OCI-LY1 (cell line): Measurements from ENCODE around the gene RBM46.

ENCODE experiments used
- H2AFZ ChIP-seq: fragments of 200-600 bp; sonication (generic), shearing (Covaris generic); 2 replicates; pipeline ENCODE4 v1.6.0; 2014; ENCODE audit warnings: antibody characterized with exemption, mild to moderate bottlenecking, low read length
- H3F3A ChIP-seq: fragments of 200-600 bp; sonication (generic), shearing (Covaris generic); 2 replicates; pipeline ENCODE4 v1.6.0; 2014; ENCODE audit warnings: mild to moderate bottlenecking, antibody characterized with exemption, low read length, moderate library complexity; ENCODE audit not compliant: insufficient read depth
- H3K27ac ChIP-seq: fragments of 200-600 bp; sonication (generic); 2 replicates; pipeline ENCODE4 v1.5.1; 2014; ENCODE audit warnings: low read length, mixed run types, mild to moderate bottlenecking, low read depth; ENCODE audit not compliant: poor library complexity, severe bottlenecking
- H3K27me3 ChIP-seq: fragments of 200-600 bp; sonication (generic); 2 replicates; pipeline ENCODE4 v1.6.0; 2014; ENCODE audit warnings: antibody characterized with exemption, mild to moderate bottlenecking, low read length, moderate library complexity; ENCODE audit not compliant: insufficient read depth
- H3K36me3 ChIP-seq: fragments of 200-600 bp; sonication (generic); 2 replicates; pipeline ENCODE4 v1.6.1; 2014; ENCODE audit warnings: mild to moderate bottlenecking, antibody characterized with exemption, low read length, moderate library complexity, mixed read lengths; ENCODE audit not compliant: insufficient read depth
- H3K4me1 ChIP-seq: fragments of 200-600 bp; sonication (generic); 2 replicates; pipeline ENCODE4 v1.5.1; 2014; ENCODE audit warnings: mild to moderate bottlenecking, low read length, moderate library complexity; ENCODE audit not compliant: insufficient read depth, severe bottlenecking
- H3K4me2 ChIP-seq: fragments of 200-600 bp; sonication (generic), shearing (Covaris generic); 2 replicates; pipeline ENCODE4 v1.6.1; 2014; ENCODE audit warnings: low read length
- H3K4me3 ChIP-seq: fragments of 200-600 bp; sonication (generic); 2 replicates; pipeline ENCODE4 v1.5.1; 2014; ENCODE audit warnings: low read length, low read depth, mild to moderate bottlenecking, mixed read lengths; ENCODE audit not compliant: poor library complexity, severe bottlenecking
- H3K79me2 ChIP-seq: fragments of 200-600 bp; shearing (Covaris generic); 2 replicates; pipeline ENCODE4 v1.6.1; 2016; ENCODE audit warnings: mixed run types, low read length, mixed read lengths; ENCODE audit not compliant: insufficient read depth
- H3K9ac ChIP-seq: fragments of 200-600 bp; sonication (generic), shearing (Covaris generic); 2 replicates; pipeline ENCODE4 v1.6.1; 2014; ENCODE audit warnings: mild to moderate bottlenecking, low read length, mixed read lengths
- H3K9me2 ChIP-seq: fragments of 200-600 bp; sonication (generic), shearing (Covaris generic); 2 replicates; pipeline ENCODE4 v1.6.1; 2014; ENCODE audit warnings: low read depth, mild to moderate bottlenecking, low read length, mixed read lengths
- H3K9me3 ChIP-seq: fragments of 200-600 bp; shearing (Covaris generic); 2 replicates; pipeline ENCODE4 v1.6.1; 2014; ENCODE audit warnings: low read length, mixed read lengths
- H4K20me1 ChIP-seq: fragments of 200-600 bp; sonication (generic), shearing (Covaris generic); 2 replicates; pipeline ENCODE4 v1.6.0; 2016; ENCODE audit warnings: mild to moderate bottlenecking, low read length; ENCODE audit not compliant: insufficient read depth
- CTCF ChIP-seq: fragments of 200-600 bp; sonication (generic), shearing (Covaris generic); IDR thresholded peaks from 2 replicates; pipeline ENCODE4 v1.5.1; 2017; ENCODE audit warnings: mild to moderate bottlenecking, antibody characterized with exemption, low read length, moderate library complexity, mixed read lengths
- EZH2 ChIP-seq: fragments of 200-600 bp; sonication (generic), shearing (Covaris generic); IDR thresholded peaks from 2 replicates; pipeline ENCODE4 v1.8.0; 2017; ENCODE audit warnings: borderline replicate concordance, mixed run types, mild to moderate bottlenecking, antibody characterized with exemption, low read length, moderate library complexity, mixed read lengths

Gene RBM46

GRCh38 chr4:154781983-154782293 is 866 bp downstream of the RBM46 start:
- H3K79me2 ChIP-seq, result no peaks in the 10 kb centered on the region
- H4K20me1 ChIP-seq, result no peaks in the 10 kb centered on the region
- no peak overlapping the region for H3K9ac ChIP-seq
- H3K4me1 ChIP-seq, result no peaks in the 10 kb centered on the region
- H3K4me3 ChIP-seq, result no peak overlapping the region
- TF ChIP-seq EZH2 (no peak), CTCF (no peak)
- H2AFZ ChIP-seq, result no peak overlapping the region
- no peaks in the 10 kb centered on the region for H3F3A ChIP-seq
- no peaks in the 10 kb centered on the region for H3K27me3 ChIP-seq
- no peak overlapping the region for H3K27ac ChIP-seq
- no peaks in the 10 kb centered on the region for H3K36me3 ChIP-seq
- no peak overlapping the region for H3K4me2 ChIP-seq
- H3K9me2 ChIP-seq, result no peaks in the 10 kb centered on the region
- no peaks in the 10 kb centered on the region for H3K9me3 ChIP-seq

- Histone ChIP-seq H3F3A (no peaks in the 10 kb centered on the region), H3K9me3 (no peaks in the 10 kb centered on the region), H3K9ac (no peak overlapping the region), H3K27me3 (no peaks in the 10 kb centered on the region), H3K36me3 (no peaks in the 10 kb centered on the region), H3K79me2 (no peaks in the 10 kb centered on the region), H3K4me3 (no peak overlapping the region), H3K9me2 (no peaks in the 10 kb centered on the region), H3K4me2 (no peak overlapping the region), H2AFZ (no peak overlapping the region), H3K27ac (no peak overlapping the region), H4K20me1 (no peaks in the 10 kb centered on the region), H3K4me1 (no peaks in the 10 kb centered on the region)
- TF ChIP-seq CTCF (peak; percentile 92), EZH2 (no peak)
These were observed 26.1 kb downstream of the RBM46 start for GRCh38 chr4:154807042-154807630.

GRCh38 chr4:154818230-154818629 is 37.2 kb downstream of the RBM46 start:
- Histone ChIP-seq H3K36me3 (no peaks in the 10 kb centered on the region), H3K79me2 (no peaks in the 10 kb centered on the region), H3K9me3 (no peaks in the 10 kb centered on the region), H3K4me1 (no peaks in the 10 kb centered on the region), H3F3A (no peaks in the 10 kb centered on the region), H3K9ac (no peak overlapping the region), H3K4me2 (no peak overlapping the region), H2AFZ (no peak overlapping the region), H3K27me3 (no peaks in the 10 kb centered on the region), H3K9me2 (no peaks in the 10 kb centered on the region), H4K20me1 (no peaks in the 10 kb centered on the region), H3K4me3 (no peak overlapping the region), H3K27ac (no peak overlapping the region)
- no peak for TF ChIP-seq CTCF
- TF ChIP-seq EZH2, result no peak
